Subcutaneous adipose tissue (tissue), 4 donors: ENCODE measurements around the gene PNRC1. TPM values are rescaled to one million over a fixed set of nuclear protein-coding genes. Genes with fewer than 3 reads are reported as not detected.

ENCODE experiments used
- CTCF ChIP-seq: fragments of 450-650 bp; IDR thresholded peaks from one replicate; pipeline ENCODE4 v1.5.1; 2016; ENCODE audit warnings: low read depth, mild to moderate bottlenecking, control low read depth, antibody characterized with exemption, moderate library complexity
- total RNA-seq, 4 donors: library from RNA; depleted of rRNA; stranded (reverse); fragments of >200 nt; gene quantifications; one replicate each; pipeline ENCODE4 v1.1.0, GENCODE V29; 2016

The PNRC1 gene
- total RNA-seq = 100 to 1,000 TPM; 228 to 324 (median 262) TPM

- TF ChIP-seq CTCF = no peak
These were observed at the start of gene PNRC1 for GRCh38 chr6:89080281-89081128. PNRC1 (plus strand) TSS chr6:89080751; CDS start chr6:89080895, 144 bp downstream.

- TF ChIP-seq CTCF = no peak
These were observed 48.0 kb upstream of the PNRC1 start for GRCh38 chr6:89032599-89032998.

DNA sequence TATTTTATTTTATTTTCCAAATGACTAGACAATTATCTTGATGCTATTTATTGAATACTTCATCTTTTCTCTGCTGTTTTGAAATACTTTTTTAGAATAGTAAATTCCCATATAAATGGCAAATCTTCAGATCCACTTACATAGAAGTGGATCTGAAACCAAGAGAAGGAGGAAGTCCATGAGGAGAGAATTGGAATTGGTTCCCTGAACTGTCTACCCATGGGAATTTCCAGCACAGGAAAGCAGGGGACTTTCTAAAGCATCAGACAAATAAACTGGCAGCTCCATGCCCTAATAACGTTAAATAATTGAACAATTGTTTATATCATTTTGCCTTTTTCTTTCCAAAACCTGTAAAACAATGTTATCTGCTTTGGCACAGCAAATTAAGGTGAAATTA, 47.1 kb upstream of the PNRC1 start:
- TF ChIP-seq CTCF = no peak

GRCh38 chr6:89034586-89035251, 45.8 kb upstream of the PNRC1 start:
- no peak for TF ChIP-seq CTCF

GRCh38 chr6:89035252-89036101, 45.1 kb upstream of the PNRC1 start:
- no peak for TF ChIP-seq CTCF

GRCh38 chr6:89037141-89037900, 43.2 kb upstream of the PNRC1 start:
- TF ChIP-seq CTCF = no peak
